GM06990 (cell line): ENCODE measurements around the gene ARHGAP27.

ENCODE experiments used
- DNase-seq: peaks from one replicate; pipeline ENCODE4 v3.0.0-alpha.2; 2011; ENCODE audit not compliant: insufficient read length; ENCODE audit errors: extremely low read depth
- H3K27me3 ChIP-seq: replicated peaks from 2 replicates; pipeline ENCODE4 v1.6.0; 2011; ENCODE audit warnings: low read length; ENCODE audit not compliant: control insufficient read depth, insufficient read depth
- H3K36me3 ChIP-seq: 2 replicates; pipeline ENCODE4 v1.5.1; 2011; ENCODE audit warnings: low read length; ENCODE audit not compliant: control insufficient read depth, insufficient read depth
- H3K4me3 ChIP-seq: replicated peaks from 2 replicates; pipeline ENCODE4 v1.5.1; 2011; ENCODE audit warnings: low read depth, mild to moderate bottlenecking, control low read depth, low read length
- TF ChIP-seq, protein P1 (sequence below): IDR thresholded peaks from 2 replicates; pipeline ENCODE4 v1.5.1; 2011; ENCODE audit warnings: low read length, control low read depth, mild to moderate bottlenecking, inconsistent platforms; ENCODE audit not compliant: insufficient read depth, poor library complexity, severe bottlenecking

The ARHGAP27 gene

DNA sequence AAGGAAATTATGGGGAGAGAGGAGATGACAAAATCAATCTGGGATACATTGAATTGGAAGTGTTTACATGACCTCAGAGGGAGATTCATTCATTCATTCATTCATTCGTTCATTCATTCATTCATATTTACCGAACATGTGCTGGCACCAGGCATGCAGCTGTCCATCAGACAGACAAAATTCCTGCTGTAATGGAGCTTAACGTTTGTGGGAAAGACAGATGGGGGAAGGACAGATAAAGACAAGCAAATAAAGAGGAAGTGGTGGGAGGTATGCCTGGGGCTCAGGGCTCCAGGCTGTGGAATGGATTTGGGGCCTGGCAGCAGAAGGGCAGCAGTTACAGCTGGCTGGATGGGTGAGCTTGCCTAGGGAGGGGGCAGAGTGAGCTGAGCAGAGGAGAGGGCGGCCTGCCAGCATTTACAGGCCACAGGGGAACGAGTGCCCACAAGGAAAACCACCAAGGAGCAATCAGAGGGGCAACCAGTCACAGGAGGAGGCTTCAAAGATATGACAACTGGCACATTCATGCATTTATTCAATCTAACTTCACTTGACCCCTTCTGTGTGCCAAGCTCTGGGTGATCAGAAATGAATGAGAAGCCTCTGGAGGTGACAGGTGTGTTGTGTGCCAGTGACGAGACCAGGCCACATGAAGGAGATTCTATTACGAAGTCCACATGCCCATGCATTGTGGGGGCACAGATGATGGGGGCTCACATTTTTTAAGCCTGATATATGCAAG is 48.5 kb downstream of the ARHGAP27 start:
- Histone ChIP-seq H3K4me3 (no peak overlapping the region), H3K27me3 (no peaks in the 10 kb centered on the region), H3K36me3 (no peaks in the 10 kb centered on the region)
- TF ChIP-seq, protein P1, sequence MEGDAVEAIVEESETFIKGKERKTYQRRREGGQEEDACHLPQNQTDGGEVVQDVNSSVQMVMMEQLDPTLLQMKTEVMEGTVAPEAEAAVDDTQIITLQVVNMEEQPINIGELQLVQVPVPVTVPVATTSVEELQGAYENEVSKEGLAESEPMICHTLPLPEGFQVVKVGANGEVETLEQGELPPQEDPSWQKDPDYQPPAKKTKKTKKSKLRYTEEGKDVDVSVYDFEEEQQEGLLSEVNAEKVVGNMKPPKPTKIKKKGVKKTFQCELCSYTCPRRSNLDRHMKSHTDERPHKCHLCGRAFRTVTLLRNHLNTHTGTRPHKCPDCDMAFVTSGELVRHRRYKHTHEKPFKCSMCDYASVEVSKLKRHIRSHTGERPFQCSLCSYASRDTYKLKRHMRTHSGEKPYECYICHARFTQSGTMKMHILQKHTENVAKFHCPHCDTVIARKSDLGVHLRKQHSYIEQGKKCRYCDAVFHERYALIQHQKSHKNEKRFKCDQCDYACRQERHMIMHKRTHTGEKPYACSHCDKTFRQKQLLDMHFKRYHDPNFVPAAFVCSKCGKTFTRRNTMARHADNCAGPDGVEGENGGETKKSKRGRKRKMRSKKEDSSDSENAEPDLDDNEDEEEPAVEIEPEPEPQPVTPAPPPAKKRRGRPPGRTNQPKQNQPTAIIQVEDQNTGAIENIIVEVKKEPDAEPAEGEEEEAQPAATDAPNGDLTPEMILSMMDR, result no peak
- DNase-seq, result no peak

DNA sequence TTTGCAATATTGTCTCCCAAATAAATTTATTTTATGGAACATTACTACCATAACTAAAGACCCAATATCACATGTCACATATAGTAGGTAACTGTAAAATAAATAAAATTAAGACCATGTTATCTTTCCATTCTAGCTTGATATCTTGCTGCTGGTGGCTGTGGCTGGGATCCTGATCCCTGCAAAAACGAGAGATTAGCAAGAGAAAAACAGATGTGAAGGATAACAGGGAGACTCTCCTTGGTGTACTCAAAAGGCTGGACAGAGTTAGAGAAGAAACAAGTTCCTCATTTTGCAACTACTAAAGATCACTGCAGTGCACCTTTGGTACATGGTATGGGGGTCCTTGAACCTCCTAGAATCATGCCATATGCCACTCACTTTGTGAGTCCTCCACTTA is 49.7 kb downstream of the ARHGAP27 start:
- no peak overlapping the region for H3K4me3 ChIP-seq
- no peaks in the 10 kb centered on the region for H3K27me3 ChIP-seq
- H3K36me3 ChIP-seq, result no peaks in the 10 kb centered on the region
- DNase-seq, result no peak
- TF ChIP-seq, protein P1, result no peak

DNA sequence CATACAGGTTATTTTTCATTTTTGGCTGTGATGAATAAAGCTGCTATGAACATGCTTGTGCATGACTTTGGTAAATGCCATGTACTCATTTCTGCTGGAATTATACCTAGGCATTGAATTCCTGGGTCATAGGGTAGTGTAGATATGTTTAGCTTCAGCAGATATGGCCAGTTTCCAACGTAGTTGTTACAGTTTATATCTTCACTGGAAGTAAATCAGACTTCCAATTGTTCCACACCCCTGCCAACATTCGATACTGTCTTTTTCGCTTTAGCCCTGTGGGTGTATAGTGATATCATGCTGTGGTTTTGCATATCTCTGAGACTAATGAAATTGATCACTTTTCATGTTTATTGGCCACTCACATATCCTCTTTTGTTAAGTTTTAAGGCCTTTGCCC is 50.4 kb downstream of the ARHGAP27 start:
- H3K4me3 ChIP-seq, result no peak overlapping the region
- no peak for DNase-seq
- H3K27me3 ChIP-seq, result no peaks in the 10 kb centered on the region
- H3K36me3 ChIP-seq, result no peaks in the 10 kb centered on the region
- TF ChIP-seq, protein P1, result no peak

DNA sequence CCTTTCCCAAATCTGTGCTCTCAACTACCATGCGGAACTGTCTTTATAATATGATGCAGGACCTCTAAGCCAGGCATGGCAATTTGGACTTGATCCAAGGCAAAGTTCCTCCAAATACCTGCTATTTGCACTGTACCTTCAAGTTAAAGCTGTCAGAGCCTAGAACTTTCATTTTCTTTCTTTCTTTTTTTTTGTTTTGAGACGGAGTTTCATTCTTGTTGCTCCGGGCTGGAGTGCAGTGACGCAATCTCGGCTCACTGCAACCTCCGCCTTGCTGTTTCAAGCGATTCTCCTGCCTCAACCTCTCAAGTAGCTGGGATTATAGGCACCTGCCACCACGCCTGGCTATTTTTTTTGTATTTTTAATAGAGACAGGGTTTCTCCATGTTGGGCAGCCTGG is 51.7 kb downstream of the ARHGAP27 start:
- Histone ChIP-seq H3K27me3 (no peaks in the 10 kb centered on the region), H3K4me3 (no peak overlapping the region), H3K36me3 (no peaks in the 10 kb centered on the region)
- TF ChIP-seq, protein P1, result no peak
- DNase-seq, result no peak

DNA sequence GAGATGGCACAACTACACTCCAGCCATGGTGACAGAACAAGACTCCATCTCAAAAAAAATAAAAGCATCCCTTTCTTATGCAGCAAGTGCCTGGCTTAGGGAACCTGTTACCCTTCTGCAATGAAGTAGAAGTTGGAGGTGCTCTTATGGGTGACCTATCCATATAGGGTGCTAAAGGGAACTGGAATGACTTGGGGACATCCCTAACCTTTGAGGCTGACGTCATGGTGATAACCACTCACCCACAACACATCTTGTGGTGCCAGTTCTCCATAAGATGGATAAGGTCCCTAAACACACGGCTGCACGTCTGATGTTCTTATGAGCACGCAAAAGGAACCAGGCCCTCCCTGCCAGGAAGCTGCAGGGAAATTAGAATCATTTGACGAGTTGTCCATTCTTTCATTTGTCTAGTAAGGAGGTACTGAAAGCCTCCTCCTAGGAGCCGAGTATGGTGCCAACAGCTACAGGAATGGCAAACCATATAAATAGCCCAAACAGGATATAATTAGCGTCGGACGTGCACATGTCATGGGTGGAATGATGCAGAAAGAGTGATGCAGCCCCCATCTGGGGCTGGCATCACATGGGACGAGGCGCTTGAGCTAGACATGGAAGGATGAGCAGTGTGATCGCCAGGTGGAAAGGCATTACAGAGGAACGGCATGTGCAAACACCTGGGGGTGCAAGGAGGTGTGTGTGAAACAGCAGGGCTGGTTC is 52.5 kb downstream of the ARHGAP27 start:
- TF ChIP-seq, protein P1, result no peak
- DNase-seq, result no peak
- Histone ChIP-seq H3K36me3 (no peaks in the 10 kb centered on the region), H3K27me3 (no peaks in the 10 kb centered on the region), H3K4me3 (no peak overlapping the region)
